Measurements from ENCODE around the gene LMX1A. TPM values are rescaled to one million over a fixed set of nuclear protein-coding genes. Genes with fewer than 3 reads are reported as not detected.
A peak's percentile ranks its signal among the peaks of the same experiment; 100 is the strongest.

The LMX1A gene
- total RNA-seq, 4 donors from 2014 or later = 0.29 to 0.33 TPM; not detected in 2

- H3K36me3 ChIP-seq = no peaks in the 10 kb centered on the region
- H3K27me3 ChIP-seq = no peaks in the 10 kb centered on the region
- no peaks in the 10 kb centered on the region for H3K9me3 ChIP-seq
- H3K4me1 ChIP-seq = peaks cover 6 to 13% of the 10 kb centered on the region in 2 donors
- intact Hi-C loops (cut with DNase I) = no loop called here
- peak; percentile 37 to 44 for DNase-seq
- no peak overlapping the region for H3K4me3 ChIP-seq (replicated peaks in 1 of 3)
- H3K27ac ChIP-seq = peak overlapping the region in 2 of 3 donors; percentile 12 to 42
- TF ChIP-seq POLR2A (IDR thresholded peaks at IDR 0.05) = no peak
- TF ChIP-seq CTCF (IDR thresholded peaks at IDR 0.05) = no peak
- WGBS, 2 donors = 29 to 33% methylated on average over 5 of the region's 5 CpGs
Observed at GRCh38 chr1:165153182-165153581, 203.3 kb downstream of the LMX1A start.

DNA sequence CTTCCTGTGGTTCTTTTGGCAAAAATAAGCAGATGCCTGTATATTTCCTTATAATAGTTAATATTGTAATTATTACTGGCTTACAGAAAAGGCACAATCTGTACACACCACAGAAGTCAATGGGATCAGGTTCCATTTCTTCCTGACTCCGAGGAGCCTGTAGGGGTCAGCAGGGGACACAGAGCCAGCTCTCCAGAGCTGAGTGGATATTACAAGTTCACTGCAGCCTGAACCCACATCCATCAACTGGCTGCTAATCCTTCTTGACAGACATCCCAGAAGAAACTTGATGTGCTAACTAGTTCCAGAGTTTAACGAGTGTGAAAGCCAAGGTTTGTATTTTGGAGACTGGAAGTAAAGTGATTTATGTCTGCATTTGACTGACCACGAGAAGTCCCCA, 203.8 kb downstream of the LMX1A start:
- DNase-seq = peak; percentile 13 to 36
- 5 to 15% methylated on average over 3 of the region's 3 CpGs for WGBS, 2 donors
- H3K4me3 ChIP-seq (replicated peaks in 1 of 3) = no peak overlapping the region
- no peaks in the 10 kb centered on the region for H3K36me3 ChIP-seq
- no peaks in the 10 kb centered on the region for H3K9me3 ChIP-seq
- peaks cover 6 to 13% of the 10 kb centered on the region in 2 donors for H3K4me1 ChIP-seq
- no peaks in the 10 kb centered on the region for H3K27me3 ChIP-seq
- TF ChIP-seq POLR2A (IDR thresholded peaks at IDR 0.05) (no peak), CTCF (IDR thresholded peaks at IDR 0.05) (peak in 3 of 6 experiments; percentile 19 to 41 (median 27))
- intact Hi-C loops (cut with DNase I) = no loop called here
- peak overlapping the region in 1 of 3 donors; percentile 42 for H3K27ac ChIP-seq

DNA sequence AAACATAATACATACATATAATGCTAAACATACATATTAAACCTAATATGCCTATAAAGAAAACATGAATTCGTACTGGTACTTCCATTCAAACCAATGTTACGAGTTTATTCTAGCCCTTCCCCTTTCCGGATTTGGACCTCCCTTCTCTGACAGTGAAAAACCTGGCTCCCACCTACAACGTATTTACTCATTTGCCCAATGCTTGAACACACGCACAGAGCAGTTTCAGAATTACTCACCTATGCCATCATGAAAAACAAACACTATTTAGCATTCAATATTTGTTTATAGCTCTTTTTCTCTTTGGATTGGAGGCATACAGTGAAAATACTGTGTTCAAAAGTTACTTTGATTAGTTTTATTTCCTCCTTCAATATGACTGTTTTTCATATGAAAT, 204.4 kb downstream of the LMX1A start:
- Histone ChIP-seq H3K36me3 (no peaks in the 10 kb centered on the region), H3K4me3 (replicated peaks in 1 of 3) (no peak overlapping the region), H3K9me3 (no peaks in the 10 kb centered on the region), H3K4me1 (peaks cover 6 to 13% of the 10 kb centered on the region in 2 donors), H3K27ac (no peak overlapping the region), H3K27me3 (no peaks in the 10 kb centered on the region)
- intact Hi-C loops (cut with DNase I) = no loop called here
- 86 to 94% methylated on average over 5 of the region's 5 CpGs for WGBS, 2 donors
- no peak for DNase-seq
- TF ChIP-seq CTCF (IDR thresholded peaks at IDR 0.05) = no peak
- TF ChIP-seq POLR2A (IDR thresholded peaks at IDR 0.05) = no peak

Other genes starting within 250 kb of the LMX1A start
- gene RXRG, start 88.4 kb upstream of the LMX1A start, total RNA-seq = 1 to 10 TPM in 2 of 4 donors, under 1 TPM in 2; 0.13 to 4.0 (median 0.84) TPM
- under 1 TPM in 1 of 4 donors, not detected in 3; 0.27 TPM for gene LRRC52, start 187.3 kb upstream of the LMX1A start, total RNA-seq